ENCODE measurements around the gene SLC46A2. TPM values are rescaled to one million over a fixed set of nuclear protein-coding genes. Genes with fewer than 3 reads are reported as not detected.

The SLC46A2 gene
- total RNA-seq, 4 donors from 2014 or later, result 0.21 to 1.8 (median 0.22) TPM; not detected in 1

DNA sequence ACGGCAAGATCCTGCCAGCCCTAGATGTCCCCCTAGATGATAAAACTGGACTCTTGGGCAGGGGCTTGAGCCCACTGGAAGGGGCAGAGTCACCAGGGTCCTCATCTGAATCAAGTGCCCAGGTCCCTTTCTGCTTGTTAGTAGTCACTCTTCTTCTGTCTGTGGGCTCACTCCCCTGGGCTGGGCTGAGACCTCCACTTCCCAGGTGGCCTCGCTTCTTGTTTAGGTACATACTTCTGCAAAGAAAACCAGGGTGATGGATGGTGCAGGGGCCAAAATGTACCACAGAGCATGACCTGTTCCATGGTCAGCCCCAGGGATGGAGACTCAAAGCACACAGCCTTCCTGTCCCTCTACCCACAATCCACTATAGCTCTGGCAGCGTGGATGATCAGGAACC is 845 bp upstream of the SLC46A2 start:
- WGBS, 2 donors, result 93 to 96% methylated on average over 2 to 3 of the region's 3 CpGs
- no peak overlapping the region for H3K4me3 ChIP-seq
- no peaks in the 10 kb centered on the region for H3K36me3 ChIP-seq
- peaks cover 0 to 18% of the 10 kb centered on the region in 2 donors for H3K27me3 ChIP-seq
- DNase-seq (ENCODE audit: low spot score in 2 of 2), result no peak
- peaks cover 0 to 14% (median 5%) of the 10 kb centered on the region in 4 donors for H3K4me1 ChIP-seq
- TF ChIP-seq EP300 (IDR thresholded peaks at IDR 0.05) (no peak), POLR2A (IDR thresholded peaks at IDR 0.05) (no peak)
- TF ChIP-seq, protein P1, sequence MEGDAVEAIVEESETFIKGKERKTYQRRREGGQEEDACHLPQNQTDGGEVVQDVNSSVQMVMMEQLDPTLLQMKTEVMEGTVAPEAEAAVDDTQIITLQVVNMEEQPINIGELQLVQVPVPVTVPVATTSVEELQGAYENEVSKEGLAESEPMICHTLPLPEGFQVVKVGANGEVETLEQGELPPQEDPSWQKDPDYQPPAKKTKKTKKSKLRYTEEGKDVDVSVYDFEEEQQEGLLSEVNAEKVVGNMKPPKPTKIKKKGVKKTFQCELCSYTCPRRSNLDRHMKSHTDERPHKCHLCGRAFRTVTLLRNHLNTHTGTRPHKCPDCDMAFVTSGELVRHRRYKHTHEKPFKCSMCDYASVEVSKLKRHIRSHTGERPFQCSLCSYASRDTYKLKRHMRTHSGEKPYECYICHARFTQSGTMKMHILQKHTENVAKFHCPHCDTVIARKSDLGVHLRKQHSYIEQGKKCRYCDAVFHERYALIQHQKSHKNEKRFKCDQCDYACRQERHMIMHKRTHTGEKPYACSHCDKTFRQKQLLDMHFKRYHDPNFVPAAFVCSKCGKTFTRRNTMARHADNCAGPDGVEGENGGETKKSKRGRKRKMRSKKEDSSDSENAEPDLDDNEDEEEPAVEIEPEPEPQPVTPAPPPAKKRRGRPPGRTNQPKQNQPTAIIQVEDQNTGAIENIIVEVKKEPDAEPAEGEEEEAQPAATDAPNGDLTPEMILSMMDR (IDR thresholded peaks at IDR 0.05), result no peak
- no peaks in the 10 kb centered on the region for H3K9me3 ChIP-seq
- no peak overlapping the region for H3K27ac ChIP-seq

DNA sequence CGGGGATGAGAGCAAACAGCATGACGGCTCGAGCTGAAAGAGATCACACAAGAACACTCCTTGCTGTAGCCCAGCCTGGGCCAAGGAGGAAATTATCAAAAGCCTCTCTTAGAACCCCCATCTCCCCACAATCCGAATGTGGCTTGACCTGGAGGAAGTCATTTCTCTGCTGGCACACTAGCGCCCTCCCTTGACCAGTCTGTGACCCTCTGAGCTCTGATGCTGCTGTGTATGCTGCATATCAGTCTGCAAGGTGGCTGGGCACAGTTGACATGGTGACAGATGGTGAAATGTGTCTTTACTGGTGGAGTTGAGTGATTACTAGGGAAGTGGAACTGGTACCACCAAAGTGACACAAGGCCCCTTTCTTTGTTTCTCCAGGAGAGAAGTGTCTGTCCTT is 3.3 kb downstream of the SLC46A2 start:
- TF ChIP-seq EP300 (IDR thresholded peaks at IDR 0.05), result no peak
- TF ChIP-seq, protein P1 (IDR thresholded peaks at IDR 0.05), result peak in 1 of 5 experiments; percentile 18
- TF ChIP-seq POLR2A (IDR thresholded peaks at IDR 0.05), result no peak
- Histone ChIP-seq H3K27ac (no peak overlapping the region), H3K36me3 (no peaks in the 10 kb centered on the region), H3K27me3 (peaks cover 0 to 18% of the 10 kb centered on the region in 2 donors), H3K9me3 (no peaks in the 10 kb centered on the region), H3K4me1 (peaks cover 0 to 14% (median 5%) of the 10 kb centered on the region in 4 donors), H3K4me3 (no peak overlapping the region)
- peak in 1 of 2 donors; percentile 19 for DNase-seq (ENCODE audit: low spot score in 2 of 2)
- 56 to 58% methylated on average over 5 of the region's 5 CpGs for WGBS, 2 donors

DNA sequence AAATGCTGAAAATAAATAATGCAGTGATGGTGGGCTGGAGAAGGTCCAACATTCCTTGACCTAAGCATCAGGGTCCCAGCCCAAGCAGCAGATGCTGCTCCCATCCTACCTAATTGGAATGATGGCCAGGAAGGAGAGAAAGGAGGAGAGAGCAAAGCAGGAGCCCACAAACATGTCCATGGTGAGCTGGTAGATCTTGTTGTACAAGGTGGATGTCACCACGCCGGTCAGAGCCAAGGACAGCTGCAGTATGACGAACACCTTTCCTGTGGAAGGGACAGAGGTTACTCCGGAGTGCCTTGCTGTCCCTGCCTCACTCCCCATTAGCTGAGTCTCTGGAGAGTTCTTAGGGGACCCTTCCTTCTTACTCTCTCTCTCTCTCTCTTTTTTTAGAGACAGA is 4.3 kb downstream of the SLC46A2 start:
- H3K9me3 ChIP-seq, result no peaks in the 10 kb centered on the region
- DNase-seq (ENCODE audit: low spot score in 2 of 2), result no peak
- H3K27ac ChIP-seq, result no peak overlapping the region
- H3K4me1 ChIP-seq, result peaks cover 0 to 14% (median 5%) of the 10 kb centered on the region in 4 donors
- peaks cover 0 to 15% of the 10 kb centered on the region in 2 donors for H3K27me3 ChIP-seq
- no peak overlapping the region for H3K4me3 ChIP-seq
- WGBS, 2 donors, result 93 to 95% methylated on average over 4 of the region's 4 CpGs
- TF ChIP-seq, protein P1 (IDR thresholded peaks at IDR 0.05), result no peak
- TF ChIP-seq POLR2A (IDR thresholded peaks at IDR 0.05) (no peak), EP300 (IDR thresholded peaks at IDR 0.05) (no peak)
- H3K36me3 ChIP-seq, result peaks cover 0 to 3% (median 0%) of the 10 kb centered on the region in 3 donors

DNA sequence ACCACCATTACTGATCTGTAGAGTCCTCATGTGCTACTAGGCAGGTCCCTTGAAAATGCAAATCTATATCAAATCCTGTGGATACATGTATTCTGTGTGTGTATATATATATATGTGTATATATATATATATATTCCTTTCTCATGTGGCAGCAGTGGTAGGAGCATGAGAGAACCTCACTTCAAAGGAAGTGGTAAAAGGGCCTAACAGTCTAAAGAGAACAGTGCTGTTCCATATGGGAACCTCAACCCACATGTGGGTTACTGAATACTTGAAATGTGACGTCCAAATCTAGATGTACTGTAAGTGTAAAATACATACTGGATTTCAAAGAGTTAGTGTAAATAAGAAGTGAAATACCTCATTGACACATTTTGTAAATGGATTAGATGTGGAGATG is 5.4 kb downstream of the SLC46A2 start:
- Histone ChIP-seq H3K4me3 (no peak overlapping the region), H3K9me3 (no peaks in the 10 kb centered on the region), H3K27ac (no peak overlapping the region), H3K4me1 (peaks cover 0 to 5% (median 2%) of the 10 kb centered on the region in 4 donors), H3K36me3 (peaks cover 0 to 13% (median 0%) of the 10 kb centered on the region in 3 donors), H3K27me3 (peaks cover 0 to 5% of the 10 kb centered on the region in 2 donors)
- TF ChIP-seq, protein P1 (IDR thresholded peaks at IDR 0.05), result no peak
- TF ChIP-seq EP300 (IDR thresholded peaks at IDR 0.05), result no peak
- no peak for TF ChIP-seq POLR2A (IDR thresholded peaks at IDR 0.05)
- no peak for DNase-seq (ENCODE audit: low spot score in 2 of 2)
- 79 to 90% methylated on average over 1 of the region's 1 CpG for WGBS, 2 donors

DNA sequence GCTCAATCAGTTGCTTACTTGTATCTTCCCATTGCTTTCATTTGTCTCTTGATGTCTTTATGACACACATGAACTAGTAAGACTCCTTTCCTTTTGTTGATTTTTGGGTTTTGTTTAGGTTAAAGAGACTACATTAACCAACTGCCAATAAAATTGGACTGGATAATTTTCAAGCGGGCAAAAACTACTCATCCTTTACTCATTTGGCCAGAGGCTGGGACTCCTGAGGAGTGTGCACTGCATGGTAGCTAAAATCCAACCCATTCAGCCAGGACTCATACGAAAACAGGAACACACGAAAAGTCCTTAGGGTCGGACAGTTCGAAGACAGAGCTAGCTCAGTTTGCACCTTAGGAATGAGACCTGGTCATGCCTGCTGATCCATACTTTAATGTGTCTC is 6.0 kb downstream of the SLC46A2 start:
- H3K36me3 ChIP-seq, result peaks cover 0 to 17% (median 0%) of the 10 kb centered on the region in 3 donors
- no peak overlapping the region for H3K4me3 ChIP-seq
- H3K9me3 ChIP-seq, result no peaks in the 10 kb centered on the region
- DNase-seq (ENCODE audit: low spot score in 2 of 2), result no peak
- no peaks in the 10 kb centered on the region for H3K27me3 ChIP-seq
- TF ChIP-seq, protein P1 (IDR thresholded peaks at IDR 0.05), result no peak
- TF ChIP-seq EP300 (IDR thresholded peaks at IDR 0.05) (no peak), POLR2A (IDR thresholded peaks at IDR 0.05) (no peak)
- H3K27ac ChIP-seq, result no peak overlapping the region
- 90 to 91% methylated on average over 5 of the region's 5 CpGs for WGBS, 2 donors
- H3K4me1 ChIP-seq, result no peaks in the 10 kb centered on the region

Measured in tibial nerve (tissue), 4 donors.